ENCODE data around the gene OR10A6.

Gene OR10A6

DNA sequence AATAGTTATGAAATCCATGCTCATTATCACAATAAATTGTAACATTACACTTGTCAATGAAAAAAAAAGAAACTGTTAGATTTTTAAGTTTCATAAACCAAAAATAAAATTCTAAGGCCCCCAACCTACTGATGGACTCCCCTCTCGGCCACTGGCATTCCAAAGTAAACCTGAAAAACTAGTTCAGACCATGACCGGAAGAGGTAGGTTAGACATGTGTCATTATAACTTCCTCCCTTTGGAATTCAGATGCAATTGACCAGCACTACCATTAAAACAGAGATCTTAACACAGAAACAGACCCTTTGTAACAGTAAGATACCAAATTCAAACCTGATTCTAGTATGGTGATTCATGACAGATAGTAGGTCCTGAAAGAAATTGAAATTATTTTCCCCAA is 12.9 kb downstream of the OR10A6 start:
- H3K27ac ChIP-seq, result no peak overlapping the region
- POLR2A ChIA-PET (ENCODE audit: low non-redundant PET), result interaction anchor here (0.6 kb wide), 1 partner anchor 20 kb away, joined by 4 read pairs; no protein-coding TSS in a partner anchor
- TF ChIP-seq, protein P1, sequence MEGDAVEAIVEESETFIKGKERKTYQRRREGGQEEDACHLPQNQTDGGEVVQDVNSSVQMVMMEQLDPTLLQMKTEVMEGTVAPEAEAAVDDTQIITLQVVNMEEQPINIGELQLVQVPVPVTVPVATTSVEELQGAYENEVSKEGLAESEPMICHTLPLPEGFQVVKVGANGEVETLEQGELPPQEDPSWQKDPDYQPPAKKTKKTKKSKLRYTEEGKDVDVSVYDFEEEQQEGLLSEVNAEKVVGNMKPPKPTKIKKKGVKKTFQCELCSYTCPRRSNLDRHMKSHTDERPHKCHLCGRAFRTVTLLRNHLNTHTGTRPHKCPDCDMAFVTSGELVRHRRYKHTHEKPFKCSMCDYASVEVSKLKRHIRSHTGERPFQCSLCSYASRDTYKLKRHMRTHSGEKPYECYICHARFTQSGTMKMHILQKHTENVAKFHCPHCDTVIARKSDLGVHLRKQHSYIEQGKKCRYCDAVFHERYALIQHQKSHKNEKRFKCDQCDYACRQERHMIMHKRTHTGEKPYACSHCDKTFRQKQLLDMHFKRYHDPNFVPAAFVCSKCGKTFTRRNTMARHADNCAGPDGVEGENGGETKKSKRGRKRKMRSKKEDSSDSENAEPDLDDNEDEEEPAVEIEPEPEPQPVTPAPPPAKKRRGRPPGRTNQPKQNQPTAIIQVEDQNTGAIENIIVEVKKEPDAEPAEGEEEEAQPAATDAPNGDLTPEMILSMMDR (conservative IDR thresholded peaks at IDR 0.05; ENCODE audit: low read depth), result no peak
- no peak for DNase-seq (ENCODE audit: low spot score)
- CTCF ChIA-PET, result no interaction called here

DNA sequence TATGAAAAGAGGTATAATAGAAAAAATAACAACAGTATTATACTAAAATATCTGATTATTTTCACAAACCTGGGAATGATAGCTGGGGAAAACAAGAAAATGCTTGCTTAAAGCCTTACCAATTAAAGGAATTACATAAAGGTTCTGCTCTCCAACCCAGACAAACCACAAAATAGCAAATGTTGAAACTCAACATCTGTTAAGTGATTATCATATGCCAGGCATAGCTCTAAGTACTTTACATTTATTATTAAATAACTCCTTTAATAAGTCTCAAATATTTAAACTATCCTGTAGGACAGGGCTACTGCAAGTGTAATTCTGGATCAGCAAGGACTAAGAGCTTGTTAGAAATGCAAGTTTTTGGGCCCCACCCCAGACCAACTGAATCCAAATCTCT is 20.1 kb downstream of the OR10A6 start:
- no peak for DNase-seq (ENCODE audit: low spot score)
- POLR2A ChIA-PET (ENCODE audit: low non-redundant PET), result no interaction called here
- TF ChIP-seq, protein P1 (conservative IDR thresholded peaks at IDR 0.05; ENCODE audit: low read depth), result no peak
- no peak overlapping the region for H3K27ac ChIP-seq
- CTCF ChIA-PET, result interaction anchor here (0.6 kb wide), 1 partner anchor 350 kb away, joined by 5 read pairs; no protein-coding TSS in a partner anchor

DNA sequence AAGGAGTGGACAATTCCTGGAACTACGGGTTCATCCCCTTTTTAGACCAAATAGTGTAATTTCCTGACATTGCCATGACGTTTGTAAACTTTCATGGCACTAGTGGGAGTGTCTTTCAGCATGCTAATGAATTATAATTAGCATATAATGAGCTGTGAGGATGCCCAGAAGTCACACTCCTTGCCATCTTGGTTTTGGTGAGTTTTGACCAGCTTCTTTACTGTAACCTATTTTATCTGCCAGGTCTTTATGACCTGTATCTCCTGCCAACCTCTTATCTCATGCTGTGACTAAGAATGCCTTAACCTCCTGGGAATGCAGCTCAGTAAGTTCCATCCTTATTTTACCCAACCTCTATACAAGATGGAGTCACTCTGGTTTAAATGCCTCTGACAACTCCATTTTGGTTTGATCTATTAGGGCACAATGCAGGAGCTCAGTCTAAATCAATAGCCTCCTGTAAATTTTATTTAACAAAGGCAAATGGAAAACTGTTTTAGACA is 20.7 kb downstream of the OR10A6 start:
- POLR2A ChIA-PET (ENCODE audit: low non-redundant PET), result no interaction called here
- H3K27ac ChIP-seq, result no peak overlapping the region
- no peak for DNase-seq (ENCODE audit: low spot score)
- CTCF ChIA-PET, result no interaction called here
- TF ChIP-seq, protein P1 (conservative IDR thresholded peaks at IDR 0.05; ENCODE audit: low read depth), result no peak

DNA sequence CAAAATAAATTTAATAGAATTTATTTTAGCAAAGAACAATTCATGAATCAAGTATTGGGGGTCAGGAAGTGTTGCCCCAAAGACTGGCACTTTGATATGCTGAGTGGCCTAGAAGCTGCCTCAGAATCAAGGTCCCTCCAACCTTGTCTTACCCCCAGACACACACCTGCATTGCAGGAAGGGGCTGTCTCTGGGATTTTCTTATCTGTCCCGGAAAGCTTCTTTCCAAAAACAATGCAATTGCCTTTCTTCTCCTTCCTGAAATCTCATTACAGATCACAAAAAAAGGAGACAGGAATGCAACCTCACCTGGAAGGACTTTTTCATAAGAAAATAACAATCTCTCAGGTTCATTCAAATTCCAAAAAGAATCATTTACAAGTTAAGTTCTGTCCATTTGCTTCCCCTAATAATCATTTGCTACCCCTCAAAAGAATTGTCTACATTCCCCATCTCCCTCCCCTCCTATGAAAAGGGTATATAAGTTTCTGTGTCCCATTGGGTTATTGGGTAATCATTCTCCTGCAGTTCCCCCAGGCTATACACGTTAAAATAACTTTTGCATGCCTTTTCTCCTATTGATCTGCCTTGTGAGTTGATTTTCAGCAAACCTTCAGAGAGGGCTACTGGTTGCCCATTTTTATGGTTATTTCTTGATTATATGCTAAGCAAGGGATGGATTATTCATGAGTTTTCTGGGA is 21.3 kb downstream of the OR10A6 start:
- ChIA-PET POLR2A (ENCODE audit: low non-redundant PET) (no interaction called here), CTCF (no interaction called here)
- H3K27ac ChIP-seq, result no peak overlapping the region
- TF ChIP-seq, protein P1 (conservative IDR thresholded peaks at IDR 0.05; ENCODE audit: low read depth), result no peak
- DNase-seq (ENCODE audit: low spot score), result no peak

DNA sequence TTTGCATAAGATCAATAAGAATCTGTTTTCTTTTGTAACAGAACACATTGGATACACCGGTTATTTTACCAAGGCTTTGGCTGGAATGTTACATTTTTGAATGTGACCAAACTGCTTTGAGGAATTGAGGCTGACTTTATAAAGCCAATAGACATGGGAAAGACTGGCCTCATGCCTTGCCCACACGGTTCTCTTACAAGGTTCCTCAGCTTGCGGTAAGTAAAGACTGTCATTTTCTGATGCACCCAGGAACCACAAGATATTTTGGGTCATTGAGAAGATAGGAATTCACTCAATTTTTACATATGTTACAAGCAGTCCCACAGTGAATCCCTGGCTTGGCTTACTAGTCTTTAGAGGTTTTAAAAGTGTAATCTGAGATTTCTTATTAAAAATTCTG is 23.9 kb downstream of the OR10A6 start:
- no peak for DNase-seq (ENCODE audit: low spot score)
- ChIA-PET CTCF (no interaction called here), POLR2A (ENCODE audit: low non-redundant PET) (no interaction called here)
- no peak overlapping the region for H3K27ac ChIP-seq
- TF ChIP-seq, protein P1 (conservative IDR thresholded peaks at IDR 0.05; ENCODE audit: low read depth), result no peak

DNA sequence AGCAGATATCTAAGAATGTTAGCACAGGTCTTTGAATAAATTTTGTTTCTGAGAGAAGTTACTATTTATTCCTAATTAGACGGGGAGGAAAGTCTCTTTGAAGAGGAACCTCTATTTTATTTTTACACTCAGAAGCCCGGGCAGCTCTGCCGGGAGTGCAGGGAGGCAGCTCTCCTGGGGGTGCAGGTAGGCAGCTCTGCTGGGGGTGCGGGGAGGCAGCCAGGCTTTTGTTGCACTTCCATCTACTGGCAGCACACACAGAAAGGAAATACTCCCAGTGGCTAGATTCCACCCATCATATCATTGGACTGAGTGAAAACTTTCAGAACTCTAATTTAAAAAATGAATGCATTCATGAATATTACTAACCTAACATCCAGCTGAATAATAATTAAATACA is 24.6 kb downstream of the OR10A6 start:
- TF ChIP-seq, protein P1 (conservative IDR thresholded peaks at IDR 0.05; ENCODE audit: low read depth), result no peak
- H3K27ac ChIP-seq, result no peak overlapping the region; the same call in 1 of the 2 replicates
- CTCF ChIA-PET, result no interaction called here
- POLR2A ChIA-PET (ENCODE audit: low non-redundant PET), result no interaction called here
- no peak for DNase-seq (ENCODE audit: low spot score)
